Putamen (tissue), 1 donor: Measurements from ENCODE around the gene MAN1A2.

Experiments
- DNase-seq: peaks from one replicate; pipeline ENCODE4 v3.0.0-alpha.2; 2016; ENCODE audit warnings: low spot score

MAN1A2 gene

DNA sequence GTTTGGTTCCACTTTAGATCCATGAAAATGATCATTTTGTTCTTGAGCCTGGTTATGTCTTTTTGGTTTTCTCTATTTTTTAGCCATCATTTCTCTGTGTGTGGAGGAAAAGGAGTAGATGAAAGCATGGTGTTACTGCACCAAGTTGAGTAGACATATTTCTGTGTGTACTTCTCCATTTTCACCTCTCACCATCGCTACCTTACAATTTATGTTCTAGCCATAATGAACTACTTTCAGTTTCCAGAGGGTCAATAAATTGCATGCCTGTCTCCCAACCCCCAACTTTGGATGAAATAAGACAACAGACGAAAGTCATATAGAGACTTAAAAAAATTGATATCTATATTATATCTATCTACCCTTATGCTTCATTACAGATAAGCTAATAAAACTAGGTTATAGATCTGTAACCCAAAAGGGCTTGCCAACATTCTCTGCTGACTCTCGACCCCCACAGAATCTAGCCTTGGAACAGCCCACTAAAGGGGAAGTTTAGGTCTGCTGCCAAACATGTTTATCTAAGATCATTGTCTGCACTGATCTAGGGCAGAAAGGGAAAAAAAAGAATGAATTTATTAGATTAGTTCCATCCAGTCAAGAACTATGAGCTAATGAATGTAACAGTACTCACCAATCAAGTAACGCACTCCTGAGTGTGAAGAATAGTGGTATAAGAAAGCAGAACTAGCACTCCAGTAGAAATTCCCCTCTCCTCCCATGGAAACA is 7.5 kb upstream of the MAN1A2 start:
- no peak for DNase-seq

DNA sequence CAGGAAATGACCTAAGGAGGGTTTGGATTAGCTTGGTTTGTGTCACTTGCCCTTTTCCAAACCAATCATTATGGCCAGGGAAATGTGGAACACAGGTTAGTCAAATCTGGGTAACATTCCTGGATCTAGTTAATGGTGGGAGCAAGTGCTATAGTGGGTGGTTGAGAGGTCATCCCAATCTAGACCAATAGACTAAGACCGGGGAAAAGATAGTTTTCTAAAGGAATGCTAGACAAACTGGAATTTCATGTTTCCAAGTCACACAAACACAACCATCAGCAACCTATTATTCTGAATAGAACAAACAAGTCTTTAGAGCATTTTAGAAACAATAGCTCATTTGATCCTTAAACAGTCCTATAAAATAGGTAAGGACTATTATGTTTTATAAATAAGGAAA is 4.3 kb upstream of the MAN1A2 start:
- no peak for DNase-seq

DNA sequence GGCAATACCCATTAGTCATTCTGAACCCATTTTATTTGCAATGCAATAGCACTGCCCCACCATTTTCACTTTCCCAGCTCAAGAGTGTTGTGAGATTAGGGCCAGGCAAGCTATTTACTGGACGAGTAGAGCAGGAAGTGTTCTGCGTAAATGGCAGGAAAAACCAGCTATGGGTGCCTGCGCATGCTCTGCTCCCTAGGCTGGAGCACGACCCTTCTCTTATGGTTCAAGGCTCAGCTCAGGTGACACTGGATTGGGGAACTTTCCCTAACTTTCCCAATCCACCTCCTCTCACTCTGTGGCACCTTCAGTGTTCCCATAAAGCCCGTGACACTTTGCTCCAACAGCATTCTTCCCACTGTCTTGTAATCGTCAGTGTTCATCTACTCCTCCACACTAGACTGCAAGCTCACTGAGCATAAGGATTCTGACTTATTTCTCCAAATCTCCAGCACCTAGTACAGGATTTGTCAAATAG is 3.6 kb upstream of the MAN1A2 start:
- peak; percentile 19 for DNase-seq

DNA sequence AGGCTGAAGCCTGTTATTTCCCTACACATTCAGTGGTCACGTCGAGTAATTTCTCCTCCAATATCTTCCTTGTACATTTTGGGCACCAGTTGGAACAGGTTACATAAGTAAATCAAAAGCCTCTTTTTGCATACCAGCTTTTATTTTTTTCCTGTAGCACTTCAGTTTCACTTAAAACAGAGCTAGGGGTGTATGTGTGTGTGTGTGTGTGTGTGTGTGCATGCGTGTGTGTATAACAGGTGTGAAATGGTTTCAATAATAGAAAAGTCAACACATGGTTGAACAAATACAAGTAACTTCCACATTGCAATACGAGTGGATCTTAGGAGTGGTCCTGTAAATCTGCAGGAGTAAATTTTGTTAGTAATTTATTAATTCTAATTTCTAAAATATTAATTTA is 3.0 kb upstream of the MAN1A2 start:
- no peak for DNase-seq

DNA sequence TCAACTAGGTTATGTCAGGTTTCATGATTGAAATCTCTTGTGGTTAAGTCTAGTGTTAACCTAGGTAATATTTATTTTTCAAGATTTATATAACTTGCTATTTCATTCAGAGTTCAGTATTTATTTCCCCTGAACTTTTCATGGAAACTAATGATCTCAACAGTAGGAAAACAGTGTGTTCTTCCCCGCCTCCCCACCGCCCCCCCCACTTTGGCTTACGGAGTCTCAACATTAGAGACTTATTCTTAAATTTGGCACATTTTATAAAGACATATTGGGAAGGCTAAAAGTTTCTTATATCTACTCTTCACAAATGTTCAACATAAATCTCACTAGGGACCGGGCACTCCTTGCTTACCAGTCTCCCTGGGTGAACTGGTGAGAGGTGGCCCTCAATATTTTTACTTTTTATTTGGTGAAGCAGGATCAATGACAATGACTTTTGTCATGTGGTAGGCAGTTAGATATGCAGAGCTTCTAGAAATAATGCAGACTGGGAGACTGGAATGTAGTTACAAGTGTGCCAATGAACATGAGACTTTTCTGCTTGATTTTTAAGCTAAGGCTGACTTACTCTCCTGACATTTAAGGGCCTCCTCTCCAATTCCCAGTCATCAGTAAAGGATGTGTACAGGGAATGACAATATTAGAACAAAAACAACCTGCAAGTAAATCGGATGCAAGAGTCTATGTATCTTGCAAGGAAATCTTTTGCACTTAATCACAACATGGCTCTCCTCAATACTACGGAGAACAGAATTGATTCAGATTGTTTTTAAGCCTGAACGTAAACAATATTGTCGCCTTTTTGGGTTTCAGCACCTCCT is 1.7 kb upstream of the MAN1A2 start:
- DNase-seq, result peak; percentile 27

DNA sequence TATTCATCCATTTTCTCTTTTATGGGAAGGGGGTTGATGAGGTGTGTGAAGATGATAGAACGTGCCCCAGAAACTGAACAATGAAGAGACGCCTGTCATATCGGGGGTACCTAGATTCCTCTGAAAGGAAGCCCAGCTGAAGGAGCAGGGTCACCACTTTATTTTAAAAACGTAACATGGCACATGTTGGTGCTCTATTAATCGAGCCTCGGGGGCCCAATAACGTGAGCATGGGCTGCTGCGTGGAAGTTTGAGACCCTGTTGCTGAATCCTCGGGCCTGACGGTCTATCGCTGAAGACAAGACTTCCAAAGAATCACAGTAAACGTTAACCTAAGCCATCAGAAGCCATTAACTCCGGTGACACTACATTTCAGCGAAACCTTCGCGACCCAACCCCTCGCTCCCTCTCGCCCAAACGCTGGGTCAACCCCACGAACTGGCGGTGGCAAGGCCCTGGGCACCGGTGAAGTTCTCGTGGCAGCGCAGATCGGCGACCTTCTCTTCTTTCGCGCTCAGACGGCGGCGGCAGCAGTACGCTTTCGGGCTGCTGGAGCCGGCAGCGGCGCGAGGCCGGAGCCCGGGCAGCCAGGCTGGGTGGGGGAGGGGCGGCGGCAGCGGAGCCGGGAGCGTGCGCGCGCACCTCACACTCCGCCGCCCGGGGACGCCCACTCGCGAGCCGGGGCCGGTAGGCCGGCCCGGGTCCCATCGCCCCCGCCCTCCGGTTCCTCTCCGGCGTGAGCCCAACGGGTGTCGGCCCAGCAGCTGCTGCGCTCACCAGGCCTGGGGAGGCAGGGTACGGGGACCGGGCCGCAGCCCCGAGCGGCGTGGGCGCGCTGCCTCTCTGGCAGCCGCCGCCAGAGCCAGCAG is 838 bp upstream of the MAN1A2 start:
- DNase-seq, result peak; percentile 84

DNA sequence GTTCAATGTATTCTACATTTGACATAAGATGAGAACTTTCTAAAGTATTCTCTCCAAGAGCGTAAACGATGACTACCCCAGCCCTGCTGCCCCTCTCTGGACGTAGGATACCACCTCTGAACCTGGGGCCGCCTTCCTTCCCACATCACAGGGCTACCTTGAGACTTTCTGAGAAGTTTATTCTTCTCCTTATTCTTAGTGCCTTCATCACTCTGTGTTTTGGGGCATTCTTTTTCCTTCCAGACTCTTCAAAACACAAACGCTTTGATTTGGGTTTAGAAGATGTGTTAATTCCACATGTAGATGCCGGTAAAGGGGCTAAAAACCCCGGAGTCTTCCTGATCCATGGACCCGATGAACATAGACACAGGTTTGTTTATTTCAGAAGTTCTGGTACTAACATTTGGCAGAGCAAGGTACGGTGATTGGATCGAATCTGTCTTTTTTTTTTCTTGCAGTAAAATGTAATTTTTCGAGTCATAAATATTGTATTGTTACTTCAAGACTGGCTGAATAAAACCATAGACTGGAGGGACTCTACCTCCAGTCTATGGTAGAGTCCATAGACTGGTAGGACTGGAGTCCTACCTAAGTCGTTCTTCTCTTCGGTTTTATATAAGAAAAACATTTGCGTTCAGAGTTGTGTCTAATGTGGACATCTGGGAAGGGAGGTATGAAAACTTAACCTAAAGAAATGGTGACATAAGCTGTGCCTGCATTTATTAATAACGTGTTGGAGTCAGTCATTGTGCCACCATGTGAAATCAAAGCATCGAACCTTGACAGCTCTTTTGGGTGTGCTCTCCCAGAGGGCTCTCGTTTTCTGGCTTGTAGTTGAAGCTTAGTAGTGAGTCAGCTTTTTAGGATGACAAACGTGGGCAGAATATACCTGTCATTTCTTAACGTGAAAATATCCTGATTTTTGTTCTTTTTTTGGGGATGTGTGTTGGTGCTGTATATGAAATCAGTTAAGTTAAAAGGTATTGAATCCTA is 1.2 kb downstream of the MAN1A2 start:
- DNase-seq, result peak; percentile 74

DNA sequence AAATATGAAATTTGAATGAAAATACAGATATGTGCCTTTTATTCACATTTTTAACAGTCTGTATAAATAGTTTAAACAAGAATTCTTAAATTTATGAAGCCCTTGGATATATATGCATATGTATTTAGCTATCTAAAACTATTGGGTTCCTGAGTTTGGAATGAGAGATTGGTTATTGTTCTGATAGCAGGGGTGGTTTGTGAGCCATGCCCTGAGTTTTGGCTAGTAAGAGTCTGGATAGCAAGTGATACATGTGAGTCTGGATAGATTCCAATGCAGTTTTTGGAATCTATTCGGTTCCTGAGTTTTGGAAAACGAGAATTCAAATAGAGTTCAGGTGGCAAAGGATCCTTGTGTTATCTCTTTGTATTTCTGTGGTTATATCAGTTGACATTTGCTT is 2.8 kb downstream of the MAN1A2 start:
- DNase-seq, result no peak

DNA sequence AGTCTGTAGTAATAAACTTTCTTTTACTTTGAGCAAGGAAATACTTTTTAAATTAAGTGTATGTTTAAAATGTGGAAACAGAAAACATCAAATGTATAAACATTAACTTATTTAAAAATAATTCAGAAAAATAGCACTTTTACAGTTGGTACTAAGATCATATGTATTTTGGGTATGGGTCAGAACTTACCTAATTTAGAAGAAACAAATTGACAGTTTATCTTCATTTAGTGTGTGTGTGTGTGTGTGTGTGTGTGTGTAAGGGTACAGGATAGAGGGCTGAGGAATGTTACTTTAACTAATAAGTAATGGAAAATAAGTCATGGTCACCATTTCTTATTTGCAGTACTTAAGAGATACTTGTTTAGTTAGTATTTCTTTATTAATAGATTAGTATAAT is 3.3 kb downstream of the MAN1A2 start:
- DNase-seq, result no peak

DNA sequence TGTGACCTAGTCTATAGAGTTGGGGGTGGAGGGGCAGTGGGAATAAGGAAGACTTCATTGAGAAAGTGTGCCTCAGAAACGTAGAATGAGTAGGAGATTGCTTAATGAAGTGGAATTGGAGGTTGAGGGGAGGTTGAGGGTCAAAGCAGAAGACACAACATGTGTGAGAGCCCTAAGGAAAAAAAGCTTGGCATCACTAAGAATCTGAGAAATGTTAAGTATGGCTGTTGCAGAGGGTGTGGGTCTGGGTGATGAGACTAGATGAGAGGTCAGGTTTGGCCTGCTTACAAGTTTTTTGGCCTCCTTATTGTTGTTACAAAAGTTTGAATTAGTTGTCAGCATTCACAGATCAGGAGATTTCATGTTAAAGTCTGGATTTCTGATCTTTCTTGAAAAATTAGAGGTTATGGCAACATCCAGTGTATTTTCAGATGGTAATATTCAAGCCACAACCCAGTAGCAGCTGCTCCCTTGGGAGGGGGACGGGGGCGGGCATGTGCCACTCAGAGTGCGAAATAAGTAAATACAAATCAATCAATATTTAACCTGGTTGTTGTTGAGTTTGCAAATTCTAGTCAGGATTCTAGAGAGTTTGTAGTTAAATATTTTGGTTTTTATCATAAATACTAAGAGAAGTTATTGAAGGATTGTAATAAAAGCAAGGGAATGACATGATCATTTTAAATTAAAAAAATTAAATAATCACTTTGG is 4.3 kb downstream of the MAN1A2 start:
- DNase-seq, result no peak

DNA sequence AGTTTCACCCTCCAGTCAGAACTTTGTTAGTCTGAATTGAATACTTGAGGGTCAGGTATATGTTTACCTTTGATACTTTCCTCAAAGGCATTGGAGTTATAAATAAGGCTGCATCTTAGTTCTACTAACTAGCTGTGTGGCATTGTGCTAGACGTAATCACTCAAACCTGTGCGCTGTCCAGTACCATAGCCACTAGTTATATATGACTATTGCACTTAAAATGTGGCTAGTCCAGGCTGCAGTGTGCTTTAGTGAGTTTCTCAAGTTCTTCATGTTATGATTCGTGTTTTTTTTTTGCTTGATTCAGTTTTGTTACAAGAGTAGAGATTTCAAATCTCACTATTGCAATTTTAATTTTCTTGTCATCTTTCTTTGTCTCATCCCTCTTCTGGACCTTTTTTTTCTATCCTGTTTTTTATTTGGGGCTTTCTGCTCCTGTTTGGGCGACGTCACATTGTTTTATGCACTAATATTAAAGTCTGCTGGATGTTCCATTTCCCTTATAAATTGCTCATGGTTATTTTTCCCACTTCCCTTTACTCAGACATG is 5.7 kb downstream of the MAN1A2 start:
- no peak for DNase-seq

DNA sequence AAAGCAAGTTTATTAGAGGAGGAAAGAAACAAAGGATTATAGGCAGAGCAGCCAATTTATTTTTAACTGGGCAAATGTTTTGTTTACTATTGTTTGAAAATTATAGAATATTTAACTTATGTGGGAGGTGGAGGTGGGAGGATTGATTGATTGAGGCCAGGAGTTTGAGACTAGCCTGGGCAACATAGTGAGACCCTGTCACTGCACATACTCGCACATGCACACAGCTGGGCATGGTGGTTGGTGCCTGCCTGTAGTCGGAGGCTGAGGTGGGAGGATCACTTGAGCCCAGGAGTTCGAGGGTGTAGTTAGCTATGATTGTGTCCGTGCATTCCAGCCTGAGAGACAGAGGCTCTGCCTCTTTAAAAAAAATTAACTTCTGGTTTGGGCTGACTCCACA is 6.7 kb downstream of the MAN1A2 start:
- DNase-seq, result no peak

DNA sequence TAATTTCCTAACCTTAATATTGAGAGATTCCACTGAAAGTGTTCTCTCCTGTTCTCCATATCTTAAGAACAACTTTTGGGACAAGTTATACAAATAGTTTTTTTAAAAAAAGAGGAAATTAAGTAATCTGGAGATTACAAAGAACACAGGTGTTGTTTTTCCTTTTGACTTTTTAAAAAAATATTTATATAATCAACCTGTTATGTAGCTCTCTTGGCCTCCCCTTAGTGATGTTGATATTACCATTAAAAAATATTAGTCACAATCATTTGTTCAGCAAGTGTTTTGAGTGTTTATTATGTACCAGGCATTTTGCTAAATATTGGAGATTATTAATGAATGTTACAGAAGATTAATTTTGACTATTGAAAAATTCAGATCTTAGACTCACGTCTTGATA is 8.1 kb downstream of the MAN1A2 start:
- DNase-seq, result no peak

DNA sequence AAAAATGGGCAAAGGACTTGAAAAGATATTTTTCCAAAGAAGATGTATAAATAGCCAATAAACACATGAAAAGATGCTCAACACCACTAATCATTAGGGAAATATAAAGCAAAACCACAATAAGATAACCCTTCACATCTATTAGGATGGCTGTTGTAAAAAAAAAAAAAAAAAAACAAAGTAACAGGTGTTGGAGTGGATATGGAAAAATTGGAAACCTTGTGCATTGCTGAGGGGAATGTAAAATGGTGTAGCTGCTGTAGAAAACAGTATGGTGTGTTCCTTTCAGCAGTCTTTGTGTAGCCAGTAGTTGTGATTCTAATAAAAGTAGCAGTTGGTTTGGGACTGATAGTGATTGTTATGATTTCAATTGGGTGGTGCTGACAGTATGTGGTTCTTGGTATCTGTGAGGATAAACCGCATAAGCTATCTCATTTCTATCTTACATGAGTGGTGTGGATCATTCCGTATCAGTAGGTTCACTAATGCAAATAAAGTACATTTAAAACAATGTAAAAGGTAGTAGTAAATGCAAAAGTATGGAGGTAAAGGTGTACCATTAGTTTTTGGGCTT is 19.9 kb downstream of the MAN1A2 start:
- no peak for DNase-seq

DNA sequence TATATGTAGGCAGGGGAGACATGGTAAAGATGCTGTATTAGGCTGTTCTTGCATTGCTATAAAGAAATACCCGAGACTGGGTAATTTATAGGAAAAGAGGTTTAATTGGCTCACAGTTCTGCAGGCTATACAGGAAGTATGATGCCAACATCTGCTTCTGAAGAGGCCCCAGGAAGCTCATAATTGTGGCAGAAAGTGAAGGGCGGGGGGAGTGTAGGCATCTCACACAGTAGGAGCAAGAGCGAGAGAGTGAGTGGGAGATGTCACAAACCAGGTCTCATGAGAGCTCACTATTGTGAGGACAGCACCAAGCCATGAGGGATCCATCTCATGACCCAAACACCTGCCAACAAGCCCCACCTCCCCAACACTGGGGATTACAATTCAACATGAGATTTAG is 21.1 kb downstream of the MAN1A2 start:
- no peak for DNase-seq

DNA sequence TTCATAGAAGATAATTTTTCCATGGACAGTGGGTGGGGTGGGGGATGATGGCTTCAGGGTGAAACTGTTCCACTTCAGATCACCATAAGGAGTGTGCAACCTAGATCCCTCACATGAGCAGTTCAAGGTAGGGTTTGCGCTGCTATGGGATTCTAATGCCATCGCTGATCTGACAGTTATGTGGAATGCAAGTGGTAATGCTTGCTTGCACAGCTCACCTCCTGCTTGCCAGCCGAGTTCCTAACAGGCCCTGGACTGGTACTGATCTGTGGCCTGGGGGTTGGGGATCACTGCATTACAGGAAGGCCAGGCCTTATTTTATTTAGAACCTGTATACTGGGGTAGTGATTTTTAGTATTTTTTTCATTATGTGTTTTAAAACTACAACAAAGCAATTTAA is 22.0 kb downstream of the MAN1A2 start:
- DNase-seq, result no peak

DNA sequence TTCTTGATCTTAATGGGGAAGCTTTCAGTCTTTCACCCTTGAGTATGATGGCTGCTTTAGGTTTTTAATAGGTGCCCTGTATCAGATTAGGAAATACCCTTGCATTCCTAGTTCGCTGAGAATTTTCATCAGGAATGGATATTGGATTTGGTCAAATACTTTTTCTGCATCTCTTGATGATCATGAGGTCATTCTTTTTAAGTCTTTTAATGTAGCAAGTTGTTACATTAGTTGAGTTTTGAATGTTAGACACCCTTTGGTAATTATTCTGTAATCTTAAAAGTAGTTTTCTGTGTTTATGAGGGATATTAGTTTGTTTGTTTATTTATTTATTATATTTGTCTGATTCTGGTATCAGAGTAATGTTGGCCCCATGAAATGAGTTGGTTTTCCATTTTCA is 22.5 kb downstream of the MAN1A2 start:
- DNase-seq, result no peak

DNA sequence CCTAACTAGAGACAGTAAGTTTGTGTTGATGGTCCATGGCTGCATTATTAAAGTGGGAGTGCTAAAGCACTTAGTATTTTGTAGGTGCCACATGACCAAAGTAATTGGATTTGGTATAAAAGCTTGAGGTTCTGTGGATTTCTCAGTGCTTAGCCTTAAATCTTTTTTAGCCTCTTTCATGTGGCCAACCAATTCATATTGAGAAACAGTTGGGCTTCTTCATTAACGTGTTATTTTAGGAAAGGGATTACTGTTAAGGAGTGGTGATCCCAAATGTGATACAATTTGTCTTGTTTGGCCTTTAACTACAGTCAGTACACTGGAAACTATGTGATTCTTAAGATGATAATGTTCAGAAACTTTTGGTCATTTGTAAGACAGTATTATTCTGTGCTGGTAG is 25.5 kb downstream of the MAN1A2 start:
- DNase-seq, result no peak

DNA sequence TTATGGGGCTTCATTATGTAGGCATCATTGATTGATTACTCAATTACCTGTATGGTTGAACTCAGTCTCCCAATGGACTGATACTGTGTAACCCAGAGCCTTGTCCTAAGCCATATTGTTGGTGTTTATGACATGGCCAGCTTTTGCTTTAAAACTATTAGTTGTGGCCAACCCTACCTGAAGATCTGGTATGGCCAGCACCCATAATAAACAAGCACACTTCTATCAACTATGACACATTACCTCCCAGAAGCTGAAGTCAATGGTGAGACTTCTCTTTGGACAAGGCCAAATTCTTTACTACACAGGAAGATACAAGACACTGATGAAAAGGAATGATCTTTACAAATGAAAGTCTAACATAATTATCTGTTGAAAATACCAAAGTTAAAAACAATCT is 28.8 kb downstream of the MAN1A2 start:
- no peak for DNase-seq

DNA sequence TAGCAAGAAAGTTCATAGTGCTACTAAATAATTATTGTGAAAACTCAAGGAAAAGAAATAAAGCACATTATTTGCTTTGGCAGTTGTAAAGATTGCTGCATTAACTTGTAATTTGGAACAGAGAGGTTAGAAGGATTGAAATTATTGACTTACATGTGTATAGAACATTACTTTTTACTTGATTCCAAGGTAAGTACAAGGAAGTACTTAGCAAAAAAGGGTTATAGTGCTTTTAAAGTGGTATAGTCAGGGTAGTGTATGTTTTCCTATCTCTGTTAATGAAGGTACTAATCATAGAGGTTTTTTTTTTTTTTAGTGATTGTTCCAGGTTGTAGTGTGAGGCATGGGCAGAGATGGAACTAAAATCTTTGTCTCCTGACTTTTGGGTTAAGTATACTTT is 29.4 kb downstream of the MAN1A2 start:
- DNase-seq, result no peak
